Naive thymus-derived CD8-positive, alpha-beta T cell (primary cell): ENCODE data around the gene ARFGAP3. TPM values are rescaled to one million over a fixed set of nuclear protein-coding genes. Genes with fewer than 3 reads are reported as not detected.
A peak's percentile ranks its signal among the peaks of the same experiment; 100 is the strongest.

Experiments used
- ATAC-seq, 2 donors: fragments of 150-1000 bp; cut with Tn5 transposase in 1 of 2; sonication (Bioruptor Pico), chemical (Tn5 transposase) in 1 of 2; 1 replicate in 1 of 2; 2 replicates in 1 of 2; pipeline ENCODE4 v1.10.0; 2021; ENCODE audit warnings: mild to moderate bottlenecking in 2 of 2, moderate library complexity in 2 of 2
- POLR2A ChIA-PET: fragments of 350-600 bp; sonication (Branson Sonifier 250); formaldehyde crosslinking; loops from one replicate; lab custom pipeline; 2021; ENCODE audit warnings: antibody characterized with exemption; lab: Charles Lee
- DNase-seq, 10 donors: peaks; one replicate each; pipeline versions ENCODE4 v3.0.0 to v3.0.0-alpha.2; 2020 to 2022
- H3K27ac Mint-ChIP-seq, 10 donors: one replicate each; pipeline ENCODE4 v1.8.0; 2020 to 2022; ENCODE audit warnings: mild to moderate bottlenecking in 10 of 10, mixed read lengths in 10 of 10, moderate library complexity in 4 of 10, inconsistent platforms in 1 of 10
- H3K27me3 Mint-ChIP-seq, 5 donors: one replicate each; pipeline ENCODE4 v1.8.0; 2021 to 2022; ENCODE audit warnings: mixed read lengths in 5 of 5
- H3K36me3 Mint-ChIP-seq, 3 donors: one replicate each; pipeline ENCODE4 v1.8.0; 2020 to 2022; ENCODE audit warnings: mixed read lengths in 3 of 3, mild to moderate bottlenecking in 2 of 3, inconsistent platforms in 1 of 3
- H3K4me1 Mint-ChIP-seq, 4 donors: one replicate each; pipeline ENCODE4 v1.8.0; 2021 to 2022; ENCODE audit warnings: mixed read lengths in 4 of 4
- H3K4me3 Mint-ChIP-seq, 10 donors: one replicate each; pipeline ENCODE4 v1.8.0; 2020 to 2022; ENCODE audit warnings: mild to moderate bottlenecking in 10 of 10, mixed read lengths in 10 of 10, moderate library complexity in 6 of 10, inconsistent platforms in 1 of 10
- H3K9me3 Mint-ChIP-seq, 9 donors: one replicate each; pipeline ENCODE4 v1.8.0; 2020 to 2022; ENCODE audit warnings: mixed read lengths in 9 of 9, mild to moderate bottlenecking in 3 of 9, inconsistent platforms in 1 of 9, moderate library complexity in 1 of 9
- polyA plus RNA-seq, 3 donors: library from polyadenylated mRNA; unstranded; fragments of 300-500 nt; fragmentation: Illumina TruSeq; gene quantifications; one replicate each; pipeline ENCODE4 v1.2.3, GENCODE V29; 2021
- total RNA-seq, 8 experiments: library from RNA in 2 of 8; stranded (reverse) in 2 of 8; gene quantifications; one replicate each; pipeline ENCODE4 v1.2.3 and lab custom pipeline; 2021 to 2026

Gene ARFGAP3
- total and polyA plus RNA-seq, 5 experiments from 2014 or later = 22.3 to 44.7 (median 32.9) TPM

- Mint-ChIP-seq H3K36me3 (peaks cover 3 to 33% (median 4%) of the 10 kb centered on the region in 3 donors), H3K27ac (peak overlapping the region in 1 of 10 donors; percentile 29), H3K4me3 (no peak overlapping the region), H3K4me1 (peaks cover 22 to 82% (median 41%) of the 10 kb centered on the region in 4 donors), H3K27me3 (no peaks in the 10 kb centered on the region), H3K9me3 (no peaks in the 10 kb centered on the region)
- POLR2A ChIA-PET = interaction anchor here (0.6 kb wide), 1 partner anchor 28 kb away, joined by 7 read pairs; no protein-coding TSS in a partner anchor
- no peak for DNase-seq
- no peak for ATAC-seq
These were observed 35.7 kb upstream of the ARFGAP3 start for GRCh38 chr22:42892571-42893316.

GRCh38 chr22:42892156-42892555 is 35.1 kb upstream of the ARFGAP3 start:
- POLR2A ChIA-PET = no interaction called here

GRCh38 chr22:42891696-42892095 is 34.6 kb upstream of the ARFGAP3 start:
- Mint-ChIP-seq H3K36me3 (peaks cover 3 to 42% (median 4%) of the 10 kb centered on the region in 3 donors), H3K27ac (peak overlapping the region in 3 of 10 donors; percentile 6 to 64 (median 29)), H3K4me3 (no peak overlapping the region), H3K9me3 (no peaks in the 10 kb centered on the region), H3K4me1 (peaks cover 21 to 75% (median 35%) of the 10 kb centered on the region in 4 donors), H3K27me3 (no peaks in the 10 kb centered on the region)
- POLR2A ChIA-PET = no interaction called here
- ATAC-seq (no peak), DNase-seq (no peak)

More at GRCh38 chr22:42892156-42892555, 35.1 kb upstream of the ARFGAP3 start:
- no peaks in the 10 kb centered on the region for H3K27me3 Mint-ChIP-seq
- DNase-seq = no peak
- ATAC-seq = no peak
- peaks cover 3 to 39% (median 4%) of the 10 kb centered on the region in 3 donors for H3K36me3 Mint-ChIP-seq
- no peak overlapping the region for H3K4me3 Mint-ChIP-seq
- peak overlapping the region in 5 of 10 donors; percentile 6 to 43 (median 29) for H3K27ac Mint-ChIP-seq
- peaks cover 21 to 78% (median 36%) of the 10 kb centered on the region in 4 donors for H3K4me1 Mint-ChIP-seq
- H3K9me3 Mint-ChIP-seq = no peaks in the 10 kb centered on the region

GRCh38 chr22:42891008-42891407 is 33.9 kb upstream of the ARFGAP3 start:
- DNase-seq = no peak
- no peak overlapping the region for H3K4me3 Mint-ChIP-seq
- POLR2A ChIA-PET = no interaction called here
- peaks cover 17 to 68% (median 29%) of the 10 kb centered on the region in 4 donors for H3K4me1 Mint-ChIP-seq
- no peak for ATAC-seq
- no peaks in the 10 kb centered on the region for H3K9me3 Mint-ChIP-seq
- H3K27me3 Mint-ChIP-seq = no peaks in the 10 kb centered on the region
- peaks cover 3 to 48% (median 4%) of the 10 kb centered on the region in 3 donors for H3K36me3 Mint-ChIP-seq
- H3K27ac Mint-ChIP-seq = peak overlapping the region in 3 of 10 donors; percentile 27 to 64 (median 31)

GRCh38 chr22:42889304-42889703 is 32.2 kb upstream of the ARFGAP3 start:
- no peak for DNase-seq
- POLR2A ChIA-PET = interaction anchor here (0.7 kb wide), 1 partner anchor 320 kb away, joined by 3 read pairs; no protein-coding TSS in a partner anchor
- Mint-ChIP-seq H3K9me3 (no peaks in the 10 kb centered on the region), H3K4me1 (peaks cover 7 to 51% (median 14%) of the 10 kb centered on the region in 4 donors), H3K27ac (peak overlapping the region in 7 of 10 donors; percentile 20 to 78 (median 40)), H3K36me3 (peaks cover 3 to 62% (median 4%) of the 10 kb centered on the region in 3 donors), H3K4me3 (peak overlapping the region in 2 of 10 donors; percentile 31 to 45), H3K27me3 (no peaks in the 10 kb centered on the region)
- ATAC-seq = no peak

GRCh38 chr22:42887523-42888507 is 30.7 kb upstream of the ARFGAP3 start:
- Mint-ChIP-seq H3K27ac (peak overlapping the region in 7 of 10 donors; percentile 3 to 85 (median 68)), H3K4me1 (peaks cover 0 to 38% (median 11%) of the 10 kb centered on the region in 4 donors), H3K9me3 (no peaks in the 10 kb centered on the region), H3K4me3 (no peak overlapping the region), H3K27me3 (no peaks in the 10 kb centered on the region), H3K36me3 (peaks cover 4 to 76% (median 4%) of the 10 kb centered on the region in 3 donors)
- DNase-seq (no peak), ATAC-seq (no peak)
- POLR2A ChIA-PET = no interaction called here

GRCh38 chr22:42887120-42887519 is 30.0 kb upstream of the ARFGAP3 start:
- Mint-ChIP-seq H3K9me3 (no peaks in the 10 kb centered on the region), H3K4me3 (no peak overlapping the region), H3K27ac (peak overlapping the region in 2 of 10 donors; percentile 43 to 75), H3K27me3 (no peaks in the 10 kb centered on the region), H3K4me1 (peaks cover 0 to 32% (median 10%) of the 10 kb centered on the region in 4 donors), H3K36me3 (peaks cover 4 to 78% (median 5%) of the 10 kb centered on the region in 3 donors)
- POLR2A ChIA-PET = no interaction called here
- ATAC-seq (no peak), DNase-seq (no peak)

GRCh38 chr22:42885446-42885845 is 28.4 kb upstream of the ARFGAP3 start:
- H3K27ac Mint-ChIP-seq = peak overlapping the region in 1 of 10 donors; percentile 79
- POLR2A ChIA-PET = no interaction called here
- H3K9me3 Mint-ChIP-seq = no peaks in the 10 kb centered on the region
- H3K4me1 Mint-ChIP-seq = peaks cover 0 to 23% (median 9%) of the 10 kb centered on the region in 4 donors
- peaks cover 2 to 70% (median 4%) of the 10 kb centered on the region in 3 donors for H3K36me3 Mint-ChIP-seq
- no peak for ATAC-seq
- DNase-seq = no peak
- no peaks in the 10 kb centered on the region for H3K27me3 Mint-ChIP-seq
- no peak overlapping the region for H3K4me3 Mint-ChIP-seq

GRCh38 chr22:42884616-42885375 is 27.7 kb upstream of the ARFGAP3 start:
- H3K27ac Mint-ChIP-seq = peak overlapping the region in 4 of 10 donors; percentile 13 to 79 (median 17)
- no peak for DNase-seq
- POLR2A ChIA-PET = no interaction called here

GRCh38 chr22:42883970-42884369 is 26.9 kb upstream of the ARFGAP3 start:
- H3K36me3 Mint-ChIP-seq = peaks cover 0 to 75% (median 2%) of the 10 kb centered on the region in 3 donors
- peaks cover 0 to 15% (median 5%) of the 10 kb centered on the region in 4 donors for H3K4me1 Mint-ChIP-seq
- POLR2A ChIA-PET = no interaction called here
- no peak for DNase-seq
- no peak overlapping the region for H3K27ac Mint-ChIP-seq
- H3K9me3 Mint-ChIP-seq = no peaks in the 10 kb centered on the region
- no peak for ATAC-seq
- no peak overlapping the region for H3K4me3 Mint-ChIP-seq
- no peaks in the 10 kb centered on the region for H3K27me3 Mint-ChIP-seq

More at GRCh38 chr22:42884616-42885375, 27.7 kb upstream of the ARFGAP3 start:
- no peak for ATAC-seq
- Mint-ChIP-seq H3K36me3 (peaks cover 2 to 76% (median 4%) of the 10 kb centered on the region in 3 donors), H3K4me1 (peaks cover 0 to 23% (median 9%) of the 10 kb centered on the region in 4 donors), H3K27me3 (no peaks in the 10 kb centered on the region), H3K4me3 (no peak overlapping the region), H3K9me3 (no peaks in the 10 kb centered on the region)

- POLR2A ChIA-PET = no interaction called here
- Mint-ChIP-seq H3K36me3 (peaks cover 0 to 74% (median 2%) of the 10 kb centered on the region in 3 donors), H3K27ac (peak overlapping the region in 1 of 10 donors; percentile 9), H3K9me3 (no peaks in the 10 kb centered on the region), H3K27me3 (no peaks in the 10 kb centered on the region), H3K4me3 (no peak overlapping the region), H3K4me1 (peaks cover 0 to 7% (median 2%) of the 10 kb centered on the region in 4 donors)
- DNase-seq = no peak
- ATAC-seq = no peak
These were observed 26.0 kb upstream of the ARFGAP3 start for GRCh38 chr22:42883121-42883520.
